Tibial nerve (tissue), 4 donors: ENCODE data around the gene SUZ12. TPM values are rescaled to one million over a fixed set of nuclear protein-coding genes. Genes with fewer than 3 reads are reported as not detected.

Experiments
- small RNA-seq: library from RNA; depleted of rRNA; stranded (forward); fragments of <200 nt; gene quantifications from one replicate; pipeline ENCODE3, GENCODE V24; 2016
- total RNA-seq, 4 donors: library from RNA; depleted of rRNA; stranded (reverse); fragments of >200 nt; gene quantifications; one replicate each; pipeline ENCODE4 v1.1.0, GENCODE V29; 2016

SUZ12 gene
- total RNA-seq, 4 donors from 2014 or later, result 12.2 to 20.3 (median 17.0) TPM

Small RNA genes within 50 kb of the gene (small RNA-seq; reads per million reads assigned to genes)
- not detected for gene AC090616.4
- gene RNA5SP437, result not detected

Other genes starting within 250 kb of the SUZ12 start
- 100 to 1,000 TPM in 1 of 4 donors, 10 to 100 TPM in 3; 72.1 to 117 (median 83.1) TPM for gene COPRS, start 77.8 kb upstream of the SUZ12 start, total RNA-seq
- gene UTP6, start 35.3 kb upstream of the SUZ12 start, total RNA-seq, result 10 to 100 TPM; 30.2 to 56.1 (median 45.8) TPM
- gene LRRC37B, start 70.4 kb downstream of the SUZ12 start, total RNA-seq, result 10 to 100 TPM; 17.2 to 51.1 (median 27.9) TPM
- gene RHOT1, start 205.5 kb downstream of the SUZ12 start, total RNA-seq, result 10 to 100 TPM; 40.2 to 78.0 (median 54.8) TPM